Anterior cingulate cortex (tissue), 58 donors: ENCODE results near the gene DHRS7B.

Experiments used
- DNase-seq, 58 donors: peaks; one replicate each; lab custom pipeline; 2025; lab: John Stamatoyannopoulos, UW

Gene DHRS7B

DNA sequence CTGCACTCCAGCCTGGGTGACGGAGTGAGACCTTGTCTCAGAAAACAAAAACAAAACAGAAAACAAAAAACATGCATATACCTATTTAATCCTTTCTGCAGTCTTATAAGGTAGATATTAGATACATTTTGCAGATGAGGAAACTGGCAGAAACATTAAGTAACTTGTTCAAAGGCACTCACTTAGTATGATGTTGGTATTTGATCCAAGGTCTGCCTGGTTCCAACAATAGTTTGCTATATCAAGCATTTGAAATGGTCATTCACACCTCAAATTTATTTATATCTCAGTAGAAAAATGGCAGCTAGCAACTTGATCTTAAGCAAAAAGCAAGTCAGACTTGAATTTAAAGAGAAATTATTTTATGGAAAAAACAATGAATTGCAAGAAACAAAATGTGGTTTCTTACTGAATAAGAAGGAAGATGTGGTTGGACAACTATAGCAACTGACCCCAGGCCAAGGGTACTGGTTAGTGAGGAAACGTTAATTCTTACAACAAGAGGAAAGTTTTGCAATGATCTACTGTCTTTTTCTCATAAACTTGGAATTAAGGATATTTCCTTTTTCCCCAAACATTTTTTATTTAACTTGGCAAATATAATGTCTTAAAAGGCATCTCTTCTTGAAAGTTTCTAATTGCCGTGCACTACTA lies 19.7 kb downstream of the DHRS7B start:
- DNase-seq, result no peak

GRCh38 chr17:21149621-21150020 lies 22.9 kb downstream of the DHRS7B start:
- DNase-seq, result no peak

- no peak for DNase-seq
Observed at GRCh38 chr17:21152731-21153130, 26.0 kb downstream of the DHRS7B start.

DNA sequence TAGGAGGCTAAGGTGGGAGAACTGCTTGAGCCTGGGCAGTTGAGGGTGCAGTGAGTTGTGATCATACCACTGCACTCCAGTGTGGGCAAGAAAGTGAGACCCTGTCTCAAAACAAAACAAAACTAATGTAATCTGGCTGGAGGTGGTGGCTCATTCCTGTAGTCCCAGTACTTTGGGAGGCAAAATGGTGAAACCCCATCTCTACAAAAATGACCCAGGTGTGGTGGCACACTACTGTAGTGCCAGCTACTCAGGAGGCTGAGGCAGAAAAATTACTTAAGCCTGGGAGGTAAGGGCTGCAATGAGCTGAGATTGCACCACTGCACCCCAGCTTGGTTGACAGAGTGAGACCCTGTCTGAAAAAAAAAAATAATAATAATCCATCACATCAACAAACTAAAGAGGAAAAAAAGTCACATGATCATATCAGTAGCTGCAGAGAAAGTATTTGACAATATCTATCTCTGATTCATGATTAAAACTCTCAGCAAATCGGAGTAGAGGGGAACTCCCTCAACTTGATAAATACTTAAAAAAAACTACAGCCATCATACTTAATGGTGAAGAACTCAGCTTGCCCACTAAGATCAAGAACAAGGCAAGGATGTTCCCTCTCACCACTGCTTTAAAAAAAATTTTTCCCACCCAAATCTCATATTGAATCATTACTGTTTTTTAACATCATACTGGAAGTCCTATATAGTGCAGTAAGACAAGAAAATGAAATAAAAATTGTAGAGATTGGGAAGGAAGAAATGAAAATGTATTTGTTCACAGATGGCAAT lies 31.0 kb downstream of the DHRS7B start:
- DNase-seq, result no peak

DNA sequence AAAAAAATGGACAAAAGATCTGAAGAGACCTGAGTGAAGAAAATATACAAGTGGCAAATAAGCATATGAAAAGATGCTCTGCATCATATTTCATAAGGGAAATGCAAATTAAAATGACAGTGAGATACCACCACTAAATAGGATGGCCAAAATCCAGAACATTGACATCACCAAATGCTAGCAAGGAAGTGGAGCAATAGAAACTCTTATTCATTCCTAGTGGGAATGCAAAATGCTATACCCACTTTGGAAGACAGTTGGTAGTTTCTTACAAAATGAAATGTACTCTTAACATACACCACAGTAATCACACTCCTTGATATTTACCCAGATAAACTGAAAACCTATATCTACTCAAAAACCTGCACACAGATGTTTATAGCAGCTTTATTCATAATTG lies 33.6 kb downstream of the DHRS7B start:
- no peak for DNase-seq

DNA sequence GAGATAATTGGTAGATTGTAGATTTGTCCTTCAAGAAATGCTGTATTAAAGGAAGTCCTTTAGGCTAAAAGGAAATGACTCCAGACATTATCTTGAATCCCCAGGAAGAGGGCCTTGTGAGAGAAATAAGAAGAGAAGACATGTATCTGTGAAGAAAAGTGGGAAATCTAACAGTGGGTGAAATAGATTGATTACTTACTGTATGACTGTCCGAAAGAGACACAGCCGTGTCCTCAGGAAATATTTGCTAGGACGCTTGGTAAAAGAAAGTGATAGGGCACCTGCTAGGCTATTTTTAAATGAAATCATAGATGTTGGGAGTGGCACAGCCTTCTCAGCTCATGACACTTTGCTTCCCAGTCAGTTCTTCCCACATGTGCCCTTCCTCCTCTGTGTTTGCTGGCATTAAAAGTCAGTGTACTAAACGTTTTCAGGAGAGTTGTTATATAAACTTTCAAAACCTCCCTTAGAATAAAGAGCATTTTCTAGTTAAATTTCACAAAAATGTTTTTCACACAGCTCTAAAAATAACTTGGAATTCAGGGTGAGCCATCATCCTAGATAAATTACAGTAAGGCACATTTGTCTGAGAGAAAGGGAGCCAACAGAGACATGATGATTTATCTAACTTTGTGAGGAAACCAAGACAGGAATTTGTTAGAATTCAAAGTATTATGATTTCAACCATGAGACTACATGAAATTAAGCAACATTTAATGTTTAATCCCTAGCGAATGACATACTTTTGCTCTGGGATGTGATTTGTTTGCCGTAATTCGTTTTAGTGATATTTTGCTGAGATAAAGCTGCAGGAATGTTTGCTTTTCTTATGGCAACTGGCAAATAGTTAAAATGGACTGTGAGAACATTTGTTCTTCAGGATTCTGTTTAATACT lies 35.0 kb downstream of the DHRS7B start:
- DNase-seq, result no peak

- no peak for DNase-seq
Observed at GRCh38 chr17:21162394-21162775, 35.6 kb downstream of the DHRS7B start.

DNA sequence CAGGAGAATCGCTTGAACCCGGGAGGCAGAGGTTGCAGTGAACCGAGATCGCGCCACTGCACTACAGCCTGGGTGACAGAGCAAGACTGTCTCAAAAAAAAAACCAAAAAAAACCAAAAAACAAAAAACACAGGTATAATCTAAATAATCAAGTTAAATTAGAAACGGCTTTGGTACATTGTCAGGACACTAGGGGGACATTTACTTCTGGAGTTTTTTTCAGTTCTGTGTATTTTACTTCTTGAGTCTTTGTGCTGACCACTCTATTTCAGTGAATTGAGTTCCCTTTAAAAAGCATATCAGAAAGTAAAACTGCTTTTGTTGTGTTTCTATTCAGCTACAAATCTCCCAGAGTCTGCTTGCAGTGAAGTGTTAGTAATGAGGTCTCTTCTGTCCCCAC lies 36.3 kb downstream of the DHRS7B start:
- no peak for DNase-seq

DNA sequence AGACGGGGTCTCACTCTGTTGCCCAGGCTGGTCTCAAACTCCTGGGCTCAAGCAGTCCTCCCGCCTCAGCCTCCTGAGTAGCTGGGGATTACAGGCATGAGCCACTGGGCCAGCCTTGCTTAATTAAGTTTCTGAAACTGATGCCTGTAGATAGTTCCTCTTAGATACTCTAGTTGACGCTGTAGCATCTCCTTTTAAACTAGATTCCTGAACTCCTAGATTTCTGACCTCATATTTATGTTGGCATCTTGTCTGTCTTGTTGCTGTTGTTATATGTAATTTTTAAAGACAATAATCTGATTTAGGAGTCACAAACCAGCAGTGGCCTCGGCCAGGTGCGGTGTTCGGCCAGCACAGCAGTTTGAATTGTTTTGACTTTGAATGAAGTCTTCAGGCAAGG lies 37.5 kb downstream of the DHRS7B start:
- no peak for DNase-seq

- no peak for DNase-seq
Observed at GRCh38 chr17:21164620-21165019, 37.9 kb downstream of the DHRS7B start.

- DNase-seq, result peak in 2 of 58 donors; percentile 6 to 19
Observed at GRCh38 chr17:21165922-21166594, 39.3 kb downstream of the DHRS7B start.

DNA sequence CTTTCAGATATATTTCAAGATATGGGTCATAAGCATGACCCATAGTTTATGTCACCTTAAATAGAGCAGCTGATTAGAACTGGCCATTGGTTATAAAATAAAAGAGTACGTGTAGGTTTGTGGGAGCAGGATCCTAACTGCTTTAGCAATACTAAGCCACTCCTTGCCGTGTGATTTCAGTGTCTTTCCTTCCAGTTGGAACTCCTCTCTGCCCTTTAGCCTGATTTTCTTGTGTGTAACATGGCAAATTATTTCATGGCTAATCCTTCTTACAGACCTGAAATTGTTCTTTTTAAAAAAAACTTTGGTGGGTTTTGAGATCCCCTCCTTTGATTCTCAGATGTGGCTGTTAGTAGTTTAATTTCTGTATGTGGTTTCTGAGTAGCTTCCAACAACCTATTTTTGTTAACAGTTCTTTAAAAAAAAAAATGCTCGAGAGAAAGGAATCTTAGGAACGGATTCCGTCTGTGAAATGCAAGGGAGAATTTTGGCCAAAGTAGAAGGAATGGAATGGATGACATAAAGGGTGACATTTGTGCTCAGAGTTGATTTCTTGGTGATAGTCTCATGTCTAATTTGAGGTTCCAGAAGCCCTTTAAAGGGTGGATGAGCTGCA lies 39.9 kb downstream of the DHRS7B start:
- no peak for DNase-seq

GRCh38 chr17:21167303-21167702 lies 40.5 kb downstream of the DHRS7B start:
- no peak for DNase-seq

GRCh38 chr17:21168555-21168865 lies 41.7 kb downstream of the DHRS7B start:
- DNase-seq, result no peak

DNA sequence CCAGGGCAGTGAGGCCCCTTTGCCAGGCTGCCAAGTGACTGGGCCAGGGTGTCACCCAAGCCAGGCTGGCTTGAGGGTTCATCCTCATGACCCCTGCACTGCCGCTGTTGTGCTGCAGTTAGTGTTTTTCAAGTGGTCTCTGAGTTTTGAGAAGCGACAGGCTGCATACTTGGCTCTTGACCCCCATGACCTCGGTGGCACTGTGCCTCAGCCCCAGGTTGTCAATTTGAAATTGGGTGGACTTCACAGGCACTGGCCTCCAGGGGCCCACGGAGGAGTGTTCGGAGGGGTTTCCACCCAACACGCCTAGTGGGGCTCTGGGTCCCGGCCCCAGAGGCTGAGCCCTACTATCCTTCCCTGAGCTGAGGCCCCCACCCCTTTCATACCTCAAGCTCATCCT lies 42.7 kb downstream of the DHRS7B start:
- DNase-seq, result no peak

GRCh38 chr17:21170809-21171208 lies 44.0 kb downstream of the DHRS7B start:
- DNase-seq, result peak in 2 of 58 donors; percentile 10 to 35

GRCh38 chr17:21171309-21171922 lies 44.7 kb downstream of the DHRS7B start:
- no peak for DNase-seq

- DNase-seq, result no peak
Observed at GRCh38 chr17:21171970-21172510, 45.3 kb downstream of the DHRS7B start.

DNA sequence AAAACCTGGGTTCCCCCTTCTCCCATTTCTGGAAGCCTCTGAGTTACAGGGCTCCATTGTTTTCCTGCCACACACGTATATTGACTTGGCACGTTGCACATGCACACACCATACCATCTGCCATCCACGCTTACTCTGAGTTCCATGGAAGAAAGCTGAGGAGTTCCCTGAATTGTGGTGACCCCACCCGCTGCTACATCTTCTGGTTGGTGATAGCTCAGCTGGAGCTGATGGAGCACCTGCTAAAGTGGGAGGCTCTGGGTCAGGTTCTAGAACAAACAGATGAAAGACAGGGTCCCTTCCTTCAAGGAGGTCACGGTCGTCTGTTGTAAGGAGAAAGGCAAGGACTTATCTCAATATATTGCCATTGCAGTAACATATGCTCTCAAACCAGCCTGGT lies 46.1 kb downstream of the DHRS7B start:
- DNase-seq, result no peak

GRCh38 chr17:21173543-21173942 lies 46.8 kb downstream of the DHRS7B start:
- DNase-seq, result no peak
